Esophagus squamous epithelium (tissue), 5 donors: Measurements from ENCODE around the gene ABHD5. TPM values are rescaled to one million over a fixed set of nuclear protein-coding genes. Genes with fewer than 3 reads are reported as not detected.

Experiments used
- DNase-seq: peaks from one replicate; lab custom pipeline; 2025; lab: John Stamatoyannopoulos, UW
- H3K27ac ChIP-seq, 4 donors: fragments of 200-600 bp; sonication (generic); one replicate each; pipeline ENCODE4 v1.5.1; 2016 to 2019; ENCODE audit warnings: mild to moderate bottlenecking in 1 of 4
- H3K27me3 ChIP-seq, 4 donors: fragments of 200-600 bp; sonication (generic); 1 replicate in 3 of 4; 2 replicates in 1 of 4; pipeline versions ENCODE4 v1.5.1 to v1.6.0; 2017 to 2021; ENCODE audit warnings: antibody characterized with exemption in 1 of 4
- H3K36me3 ChIP-seq, 3 donors: fragments of 200-600 bp; sonication (generic); one replicate each; pipeline ENCODE4 v1.5.1; 2016 to 2019
- H3K4me1 ChIP-seq, 3 donors: fragments of 200-600 bp; sonication (generic); one replicate each; pipeline ENCODE4 v1.5.1; 2017 to 2019
- H3K4me3 ChIP-seq, 4 donors: fragments of 200-600 bp; sonication (generic); 1 replicate in 3 of 4; 2 replicates in 1 of 4; pipeline ENCODE4 v1.5.1; 2016 to 2019; ENCODE audit warnings: mild to moderate bottlenecking in 2 of 4, moderate library complexity in 1 of 4
- H3K9me3 ChIP-seq, 3 donors: fragments of 200-600 bp; sonication (generic); one replicate each; pipeline ENCODE4 v1.5.1; 2016 to 2019
- POLR2A ChIP-seq, 4 donors: fragments of 450-650 bp; IDR thresholded peaks; one replicate each; pipeline ENCODE4 v1.6.1; 2017; ENCODE audit warnings: antibody characterized with exemption in 4 of 4, mild to moderate bottlenecking in 4 of 4, moderate library complexity in 3 of 4
- WGBS, 2 donors: methylation state at CpG; one replicate each; pipeline ENCODE4 v1.1.5; 2018; 5-methylcytosine and 5-hydroxymethylcytosine counted together
- intact Hi-C: fragments of 100-400 bp; cut with DNase I; formaldehyde crosslinking; loops from one replicate; pipeline ENCODE4 v1.15.0; 2022
- total RNA-seq, 4 donors: library from RNA; depleted of rRNA; stranded (reverse); fragments of >200 nt; gene quantifications; one replicate each; pipeline ENCODE4 v1.1.0, GENCODE V29; 2016
- TF ChIP-seq, protein P1 (sequence below), 6 experiments: fragments of 450-650 bp in 4 of 6; fragments of 200-600 bp in 2 of 6; sonication (generic) in 2 of 6; IDR thresholded peaks; one replicate each; pipeline ENCODE4 v1.5.1; 2016 to 2019; ENCODE audit warnings: antibody characterized with exemption in 6 of 6, mild to moderate bottlenecking in 4 of 6, moderate library complexity in 4 of 6
- donor health status: DM: yes; HTN: yes; CAD: no.

The ABHD5 gene
- total RNA-seq, 4 donors from 2014 or later, result 28.3 to 38.1 (median 36.0) TPM

DNA sequence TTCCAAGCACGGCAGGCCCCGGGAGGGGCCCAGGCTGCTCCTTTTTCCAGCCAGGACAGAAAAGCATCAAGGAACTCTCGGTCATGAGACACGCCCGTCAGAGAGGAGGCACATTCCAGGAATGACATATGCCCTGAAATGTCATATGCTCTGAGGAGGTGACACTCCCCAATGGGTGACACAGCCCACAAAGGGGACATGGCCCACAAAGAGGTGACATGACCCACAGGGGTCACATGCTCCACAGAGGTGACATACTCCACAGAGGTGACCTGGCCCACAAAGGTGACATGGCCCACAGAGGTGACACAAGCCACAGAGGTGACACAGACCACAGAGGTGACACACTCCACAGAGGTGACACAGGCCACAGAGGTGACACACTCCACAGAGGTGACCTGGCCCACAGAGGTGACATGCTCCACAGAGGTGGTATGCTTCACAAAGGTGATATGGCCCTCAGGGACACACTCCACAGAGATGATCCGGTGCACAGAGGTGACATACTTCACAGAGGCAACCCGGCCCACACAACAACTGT, 79.2 kb downstream of the ABHD5 start:
- peak overlapping the region in 3 of 4 donors; percentile 36 to 61 (median 37) for H3K4me3 ChIP-seq
- intact Hi-C loops, result no loop called here
- no peaks in the 10 kb centered on the region for H3K36me3 ChIP-seq

DNA sequence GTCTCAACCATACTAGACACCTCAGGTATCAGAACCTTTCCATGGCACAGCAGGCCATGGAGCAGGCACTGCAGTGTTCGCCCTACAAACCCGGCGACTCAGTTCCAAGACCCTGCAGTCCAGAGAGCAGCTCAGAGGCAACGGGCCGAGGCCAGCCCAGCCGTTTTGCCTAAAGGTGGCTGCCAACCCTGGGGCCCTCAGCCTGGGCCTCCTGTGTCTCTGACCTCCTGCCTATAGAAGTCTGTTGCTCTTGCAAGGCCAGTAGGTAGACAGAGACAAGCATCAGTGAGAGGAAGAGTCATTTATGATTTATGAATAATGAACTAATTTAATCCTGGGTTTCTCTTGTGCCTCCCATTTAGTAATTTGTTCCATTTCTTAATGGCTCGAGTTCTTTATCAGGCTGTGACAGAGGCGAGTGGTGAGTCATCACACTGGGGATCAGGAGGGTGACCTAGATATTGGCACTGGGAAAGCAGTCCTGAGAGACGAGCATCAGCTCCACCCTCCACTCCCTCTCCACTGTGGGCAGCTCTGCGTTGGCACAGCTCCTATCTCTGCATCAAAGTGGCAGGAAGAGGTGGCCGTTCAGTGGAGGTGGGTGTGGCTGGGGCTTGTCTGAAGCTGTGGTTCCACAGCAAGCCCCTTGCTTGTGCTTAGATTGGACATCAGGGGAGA, 79.8 kb downstream of the ABHD5 start:
- Histone ChIP-seq H3K36me3 (no peaks in the 10 kb centered on the region), H3K4me1 (peaks cover 29 to 60% (median 32%) of the 10 kb centered on the region in 3 donors), H3K27ac (peak overlapping the region; percentile 73 to 92 (median 86)), H3K27me3 (no peaks in the 10 kb centered on the region), H3K9me3 (no peaks in the 10 kb centered on the region), H3K4me3 (peak overlapping the region in 1 of 4 donors; percentile 61)
- intact Hi-C loops, result no loop called here
- DNase-seq, result no peak
- no peak for TF ChIP-seq POLR2A (IDR thresholded peaks at IDR 0.05)
- TF ChIP-seq, protein P1, sequence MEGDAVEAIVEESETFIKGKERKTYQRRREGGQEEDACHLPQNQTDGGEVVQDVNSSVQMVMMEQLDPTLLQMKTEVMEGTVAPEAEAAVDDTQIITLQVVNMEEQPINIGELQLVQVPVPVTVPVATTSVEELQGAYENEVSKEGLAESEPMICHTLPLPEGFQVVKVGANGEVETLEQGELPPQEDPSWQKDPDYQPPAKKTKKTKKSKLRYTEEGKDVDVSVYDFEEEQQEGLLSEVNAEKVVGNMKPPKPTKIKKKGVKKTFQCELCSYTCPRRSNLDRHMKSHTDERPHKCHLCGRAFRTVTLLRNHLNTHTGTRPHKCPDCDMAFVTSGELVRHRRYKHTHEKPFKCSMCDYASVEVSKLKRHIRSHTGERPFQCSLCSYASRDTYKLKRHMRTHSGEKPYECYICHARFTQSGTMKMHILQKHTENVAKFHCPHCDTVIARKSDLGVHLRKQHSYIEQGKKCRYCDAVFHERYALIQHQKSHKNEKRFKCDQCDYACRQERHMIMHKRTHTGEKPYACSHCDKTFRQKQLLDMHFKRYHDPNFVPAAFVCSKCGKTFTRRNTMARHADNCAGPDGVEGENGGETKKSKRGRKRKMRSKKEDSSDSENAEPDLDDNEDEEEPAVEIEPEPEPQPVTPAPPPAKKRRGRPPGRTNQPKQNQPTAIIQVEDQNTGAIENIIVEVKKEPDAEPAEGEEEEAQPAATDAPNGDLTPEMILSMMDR (IDR thresholded peaks at IDR 0.05), result no peak
- WGBS, 2 donors, result 11 to 36% methylated on average over 4 to 10 of the region's 11 CpGs

More for the DNA sequence above, 79.2 kb downstream of the ABHD5 start:
- H3K27me3 ChIP-seq, result no peaks in the 10 kb centered on the region
- WGBS, 2 donors, result 73 to 100% methylated on average over 1 to 2 of the region's 7 CpGs
- no peak for TF ChIP-seq POLR2A (IDR thresholded peaks at IDR 0.05)
- TF ChIP-seq, protein P1 (IDR thresholded peaks at IDR 0.05), result no peak
- H3K27ac ChIP-seq, result peak overlapping the region; percentile 73 to 92 (median 86)
- H3K4me1 ChIP-seq, result peaks cover 29 to 60% (median 32%) of the 10 kb centered on the region in 3 donors
- no peaks in the 10 kb centered on the region for H3K9me3 ChIP-seq
- DNase-seq, result no peak

DNA sequence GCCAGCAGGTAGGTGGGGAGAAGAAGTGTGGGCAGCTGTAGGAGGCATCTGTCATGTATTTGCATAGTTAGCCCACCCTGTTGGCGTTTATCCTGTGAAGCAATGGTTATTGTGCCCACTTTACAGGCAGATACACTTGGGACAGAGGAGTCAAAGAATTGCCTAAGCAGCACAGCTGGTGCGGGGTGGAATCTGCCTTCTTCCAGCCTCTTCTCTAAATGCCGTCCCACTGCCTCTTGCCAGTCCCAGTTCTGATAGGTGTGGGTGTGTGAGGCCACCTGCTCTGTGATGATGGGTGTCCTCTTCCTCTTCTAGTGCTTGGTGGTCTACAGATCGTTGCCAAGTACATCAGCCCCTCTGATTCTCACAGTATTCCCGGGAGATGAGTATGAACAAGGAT, 80.9 kb downstream of the ABHD5 start:
- Histone ChIP-seq H3K36me3 (no peaks in the 10 kb centered on the region), H3K9me3 (no peaks in the 10 kb centered on the region), H3K27ac (peak overlapping the region in 3 of 4 donors; percentile 84 to 92 (median 88)), H3K4me1 (peaks cover 29 to 53% (median 32%) of the 10 kb centered on the region in 3 donors), H3K4me3 (no peak overlapping the region), H3K27me3 (no peaks in the 10 kb centered on the region)
- TF ChIP-seq, protein P1 (IDR thresholded peaks at IDR 0.05), result no peak
- TF ChIP-seq POLR2A (IDR thresholded peaks at IDR 0.05), result no peak
- no peak for DNase-seq
- 19 to 59% methylated on average over 2 to 5 of the region's 5 CpGs for WGBS, 2 donors
- intact Hi-C loops, result no loop called here

DNA sequence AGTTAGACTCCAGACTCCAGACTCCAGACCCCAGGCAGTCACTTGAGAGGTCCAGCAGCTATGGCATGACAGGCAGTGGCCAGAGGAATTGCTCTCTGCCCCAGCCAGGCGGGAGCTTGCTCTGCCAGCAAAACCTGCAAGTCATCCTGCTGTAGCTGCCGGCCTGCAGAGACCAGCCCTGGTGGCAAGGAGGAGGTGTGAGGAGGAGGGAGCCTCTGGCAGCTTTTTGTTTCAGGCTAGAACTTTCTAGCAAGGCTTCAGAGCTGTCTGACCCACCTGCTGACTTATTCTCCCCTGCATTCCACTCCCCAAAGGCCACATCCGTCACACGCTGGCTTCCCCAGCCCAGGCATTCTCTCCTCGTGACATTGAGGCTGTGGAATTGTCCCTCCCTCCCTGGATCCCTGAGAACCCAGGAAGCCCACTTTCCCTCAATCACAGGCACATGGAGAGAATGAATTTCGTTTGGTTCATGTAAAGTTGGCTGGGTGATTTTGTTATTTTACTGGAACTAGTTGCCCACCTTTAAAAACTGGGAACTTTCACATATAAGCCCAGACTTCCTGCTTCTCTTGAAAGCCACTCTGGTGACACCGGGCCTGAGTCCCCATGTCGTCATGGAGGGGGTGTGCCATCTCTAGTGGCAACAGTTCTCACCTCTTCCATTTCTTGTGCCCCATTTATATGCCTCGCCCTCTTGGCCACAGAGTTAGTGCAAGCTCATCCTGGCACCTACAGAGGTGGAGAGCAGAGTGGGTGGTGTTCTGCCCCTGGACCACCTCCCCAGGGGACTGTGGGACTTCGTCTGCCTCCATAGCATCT, 82.7 kb downstream of the ABHD5 start:
- H3K27me3 ChIP-seq, result no peaks in the 10 kb centered on the region
- intact Hi-C loops, result no loop called here
- TF ChIP-seq, protein P1 (IDR thresholded peaks at IDR 0.05), result no peak
- TF ChIP-seq POLR2A (IDR thresholded peaks at IDR 0.05), result no peak
- peaks cover 27 to 42% (median 29%) of the 10 kb centered on the region in 3 donors for H3K4me1 ChIP-seq
- WGBS, 2 donors, result 39 to 59% methylated on average over 8 to 10 of the region's 10 CpGs
- H3K9me3 ChIP-seq, result no peaks in the 10 kb centered on the region
- DNase-seq, result no peak
- peak overlapping the region; percentile 52 to 59 (median 56) for H3K27ac ChIP-seq
- H3K4me3 ChIP-seq, result no peak overlapping the region
- no peaks in the 10 kb centered on the region for H3K36me3 ChIP-seq
